HT1080 (cell line): ENCODE data around the gene SIDT2. TPM values are rescaled to one million over a fixed set of nuclear protein-coding genes. Genes with fewer than 3 reads are reported as not detected.
"Not testable (repeated sequence)": the region's sequence is repeated elsewhere in the genome, so short reads cannot be mapped to it uniquely, and the experiment has no call there.

ENCODE experiments used
- DNase-seq: peaks from one replicate; pipeline ENCODE4 v3.0.0-alpha.2; 2015; ENCODE audit warnings: low read depth
- polyA plus RNA-seq, 2 experiments: library from polyadenylated mRNA; depleted of rRNA; stranded (reverse); fragments of >200 nt; gene quantifications; 2 replicates each; pipeline ENCODE4 v1.2.3, GENCODE V29; 2015
- total RNA-seq: library from RNA; depleted of rRNA; stranded (reverse); fragments of >200 nt; shearing (Covaris generic); gene quantifications from 2 replicates; pipeline ENCODE4 v1.2.3, GENCODE V29; 2014; rRNA removed

The SIDT2 gene
- 3.0 and 4.3 TPM in 2 replicates for total RNA-seq
- polyA plus RNA-seq (2015; cell fraction: cytosol; rRNA removed): 11.2 and 13.0 TPM in 2 replicates
- 26.1 and 29.0 TPM in 2 replicates for polyA plus RNA-seq (2015; cell fraction: nucleus; rRNA removed)

GRCh38 chr11:117178210-117179034, at the start of gene SIDT2:
Gene SIDT2, plus strand, starts transcription at chr11:117178743. Its CDS starts 521 bp downstream, at chr11:117179264.
- DNase-seq: peak; percentile 94

GRCh38 chr11:117130396-117130795, 48.1 kb upstream of the SIDT2 start:
- DNase-seq: not testable (repeated sequence)

- no peak for DNase-seq
Observed at GRCh38 chr11:117130879-117131278, 47.7 kb upstream of the SIDT2 start.

GRCh38 chr11:117134431-117134830, 44.1 kb upstream of the SIDT2 start:
- DNase-seq: no peak

- DNase-seq: not testable (repeated sequence)
Observed at GRCh38 chr11:117134979-117135378, 43.6 kb upstream of the SIDT2 start.

- DNase-seq: not testable (repeated sequence)
Observed at GRCh38 chr11:117137223-117138086, 41.1 kb upstream of the SIDT2 start.

- peak; percentile 26 for DNase-seq
Observed at GRCh38 chr11:117143390-117143789, 35.2 kb upstream of the SIDT2 start.

GRCh38 chr11:117143871-117144476, 34.6 kb upstream of the SIDT2 start, which contains the start of gene PAFAH1B2:
Gene PAFAH1B2, plus strand, starts transcription at chr11:117144287. Its CDS starts 8,161 bp downstream, at chr11:117152448.
- DNase-seq: peak; percentile 90

GRCh38 chr11:117144477-117145392, 33.8 kb upstream of the SIDT2 start:
- DNase-seq: peak; percentile 63

- DNase-seq: peak; percentile 50
Observed at GRCh38 chr11:117145393-117145761, 33.2 kb upstream of the SIDT2 start.

- no peak for DNase-seq
Observed at GRCh38 chr11:117146521-117146920, 32.0 kb upstream of the SIDT2 start.

- DNase-seq: no peak
Observed at GRCh38 chr11:117152066-117152465, 26.5 kb upstream of the SIDT2 start.

GRCh38 chr11:117154468-117154867, 24.1 kb upstream of the SIDT2 start:
- no peak for DNase-seq

GRCh38 chr11:117157507-117157906, 21.0 kb upstream of the SIDT2 start:
- DNase-seq: no peak

- DNase-seq: no peak
Observed at GRCh38 chr11:117159892-117160291, 18.7 kb upstream of the SIDT2 start.

GRCh38 chr11:117160826-117161225, 17.7 kb upstream of the SIDT2 start:
- DNase-seq: no peak

- no peak for DNase-seq
Observed at GRCh38 chr11:117166491-117166890, 12.1 kb upstream of the SIDT2 start.

GRCh38 chr11:117169736-117170135, 8.8 kb upstream of the SIDT2 start:
- no peak for DNase-seq

- no peak for DNase-seq
Observed at GRCh38 chr11:117170210-117170609, 8.3 kb upstream of the SIDT2 start.

- DNase-seq: no peak
Observed at GRCh38 chr11:117171007-117171403, 7.5 kb upstream of the SIDT2 start.
